GM19023 (cell line): ENCODE measurements around the gene RASA2.
"Not testable (repeated sequence)": the region's sequence is repeated elsewhere in the genome, so short reads cannot be mapped to it uniquely, and the experiment has no call there.

ENCODE experiments used
- ATAC-seq: cut with Tn5 transposase; IDR thresholded peaks from one replicate; pipeline ENCODE4 v1.9.1; 2021; ENCODE audit warnings: mild to moderate bottlenecking, moderate library complexity; ENCODE audit not compliant: unreplicated experiment

Gene RASA2

DNA sequence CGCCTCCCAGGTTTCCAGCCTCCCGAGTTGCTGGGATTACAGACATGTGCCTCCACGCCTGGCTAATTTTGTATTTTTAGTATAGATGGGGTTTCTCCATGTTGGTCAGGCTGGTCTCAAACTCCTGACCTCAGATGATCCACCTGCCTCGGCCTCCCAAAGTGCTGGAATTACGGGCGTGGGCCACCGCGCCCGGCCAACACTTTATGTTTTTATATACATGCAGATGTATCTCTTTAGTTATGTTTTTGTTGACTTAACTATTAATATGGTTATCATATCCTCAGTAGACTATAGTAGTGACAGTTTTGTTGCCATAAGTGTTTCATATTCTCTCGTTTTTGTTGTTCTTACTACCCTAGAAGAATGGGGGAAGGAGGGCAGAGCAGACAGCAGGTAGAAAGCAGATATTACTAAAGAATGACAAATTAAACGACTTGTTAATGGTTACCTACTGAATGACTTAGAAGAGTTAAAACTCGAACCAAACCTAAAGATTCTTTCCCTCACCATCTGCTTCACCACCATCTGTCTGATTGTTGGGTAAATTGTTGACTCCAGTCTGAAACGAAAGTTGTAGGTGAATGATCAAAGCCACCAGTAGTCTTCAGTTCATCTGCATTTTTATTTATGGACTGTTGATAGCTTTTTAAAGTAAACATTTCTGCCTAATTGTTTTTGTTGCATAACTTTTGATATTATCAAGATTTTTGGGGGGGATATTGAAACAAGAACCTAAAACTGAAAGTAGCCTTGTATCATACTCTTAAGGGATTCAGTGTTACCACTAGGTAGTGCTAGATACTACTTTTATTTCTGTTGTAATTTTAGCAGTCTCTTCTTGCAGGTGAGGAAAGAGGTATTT, 89.3 kb downstream of the RASA2 start:
- ATAC-seq, result no peak

- ATAC-seq, result no peak
Observed at GRCh38 chr3:141576744-141577052, 89.9 kb downstream of the RASA2 start.

DNA sequence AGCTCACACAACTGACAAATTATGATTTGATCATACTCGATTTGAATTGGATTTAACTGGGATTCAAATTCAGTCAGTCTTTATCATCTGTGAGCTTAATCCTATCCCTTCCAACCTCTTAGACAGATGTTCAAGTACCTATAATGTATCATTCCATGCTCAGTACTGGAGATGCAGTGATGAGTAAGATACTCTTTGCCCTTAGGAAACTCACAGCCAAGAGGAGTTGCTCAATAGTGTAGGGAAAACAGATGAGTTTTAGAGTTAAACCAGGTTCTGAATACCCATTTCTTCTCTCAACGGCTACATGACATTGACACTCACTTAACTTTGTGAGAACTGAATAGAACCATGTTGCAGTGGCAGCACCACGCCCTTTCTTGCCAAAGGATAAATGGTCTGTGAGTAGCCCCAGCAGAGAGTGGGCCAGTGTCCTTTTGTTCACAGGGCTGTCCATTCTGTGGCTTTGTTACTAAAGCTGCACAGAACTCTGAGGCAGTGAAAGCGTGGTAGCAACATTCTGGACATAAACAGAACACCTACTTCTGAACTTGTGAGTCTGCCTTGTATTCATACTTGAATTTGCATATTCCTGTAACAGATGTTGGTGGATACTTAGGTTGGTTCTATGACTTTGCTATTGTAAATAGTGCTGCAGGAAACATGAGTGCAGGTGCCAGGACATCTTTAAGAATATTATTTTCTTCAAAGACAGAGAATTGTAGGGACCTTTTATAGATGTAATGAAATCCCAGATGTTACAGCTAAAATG, 91.6 kb downstream of the RASA2 start:
- no peak for ATAC-seq

GRCh38 chr3:141594357-141594756, 107.5 kb downstream of the RASA2 start:
- no peak for ATAC-seq

GRCh38 chr3:141597931-141598330, 111.1 kb downstream of the RASA2 start:
- no peak for ATAC-seq

GRCh38 chr3:141600331-141600730, 113.5 kb downstream of the RASA2 start:
- no peak for ATAC-seq

GRCh38 chr3:141602706-141603105, 115.9 kb downstream of the RASA2 start:
- no peak for ATAC-seq

- ATAC-seq, result no peak
Observed at GRCh38 chr3:141603473-141604035, 116.7 kb downstream of the RASA2 start.

DNA sequence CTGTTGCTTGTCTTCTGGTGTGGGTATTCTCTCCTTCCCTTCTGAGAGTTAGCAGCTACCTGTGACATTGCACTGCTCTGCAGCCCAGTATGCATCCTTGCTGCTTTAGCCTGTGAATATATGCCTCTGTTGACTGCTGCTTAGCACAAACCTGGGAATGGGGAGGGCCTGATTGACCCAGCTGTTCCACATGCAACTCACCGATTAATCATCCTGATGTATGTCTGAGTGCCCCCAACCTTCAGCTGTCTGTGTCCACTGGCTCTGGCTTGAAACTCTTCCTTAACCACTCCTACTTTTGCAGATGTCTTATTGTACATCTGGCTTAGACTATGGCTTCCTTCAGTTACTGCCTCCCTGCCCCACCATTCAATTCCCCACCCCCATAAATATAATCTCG, 119.1 kb downstream of the RASA2 start:
- ATAC-seq, result no peak

DNA sequence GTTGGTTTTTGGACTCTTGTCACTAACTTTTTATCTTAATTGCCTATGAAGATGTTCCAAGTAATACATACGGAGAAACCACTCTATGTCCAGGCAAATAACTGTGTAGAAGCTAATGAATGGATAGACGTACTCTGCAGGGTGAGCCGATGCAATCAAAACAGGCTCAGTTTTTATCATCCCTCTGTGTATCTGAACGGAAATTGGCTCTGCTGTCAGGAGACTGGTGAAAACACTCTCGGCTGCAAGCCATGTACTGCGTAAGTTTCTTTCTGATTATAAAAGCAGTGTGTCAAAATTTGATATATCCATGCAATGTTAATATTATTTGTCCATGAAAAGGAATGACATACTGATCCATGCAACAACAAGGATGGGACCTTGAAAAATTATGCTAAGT, 121.6 kb downstream of the RASA2 start:
- no peak for ATAC-seq

DNA sequence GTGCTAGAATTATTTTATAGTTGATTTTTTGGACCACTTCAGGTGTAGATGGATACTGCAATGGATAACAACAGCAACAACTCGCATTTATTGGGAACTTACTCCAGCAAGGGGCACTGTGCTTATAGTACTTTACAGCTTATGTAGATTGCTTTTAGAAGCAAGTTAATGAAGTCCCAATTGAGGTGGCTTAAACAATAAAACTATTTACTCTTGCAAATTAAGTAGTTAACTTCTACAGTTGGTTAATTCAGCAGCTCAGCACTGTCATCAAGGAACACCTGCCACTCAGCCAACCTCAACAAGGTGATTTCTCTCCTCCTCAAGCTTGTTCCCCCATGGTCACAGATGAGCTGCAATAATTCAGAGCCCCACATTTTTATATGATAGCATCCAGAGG, 124.1 kb downstream of the RASA2 start:
- ATAC-seq, result no peak

GRCh38 chr3:141618103-141618910, 131.5 kb downstream of the RASA2 start:
- no peak for ATAC-seq

DNA sequence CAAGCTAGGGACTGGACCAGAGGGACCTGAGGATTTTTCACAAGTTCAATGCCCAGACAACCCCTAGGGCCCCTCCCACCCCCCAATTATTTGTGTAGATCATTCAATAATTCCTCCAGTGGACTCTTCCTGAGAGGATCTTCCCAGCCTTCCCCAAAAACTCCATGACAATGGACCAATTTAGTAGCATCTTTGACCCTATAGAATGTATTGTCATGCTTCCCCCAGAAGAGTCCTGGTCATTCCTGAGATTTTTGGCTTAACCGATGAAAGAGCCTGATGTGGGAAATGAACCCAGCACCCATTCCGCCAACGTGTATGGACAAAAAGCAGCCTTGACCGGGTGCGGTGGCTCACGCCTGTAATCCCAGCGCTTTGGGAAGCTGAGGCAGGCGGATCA, 132.1 kb downstream of the RASA2 start:
- no peak for ATAC-seq

DNA sequence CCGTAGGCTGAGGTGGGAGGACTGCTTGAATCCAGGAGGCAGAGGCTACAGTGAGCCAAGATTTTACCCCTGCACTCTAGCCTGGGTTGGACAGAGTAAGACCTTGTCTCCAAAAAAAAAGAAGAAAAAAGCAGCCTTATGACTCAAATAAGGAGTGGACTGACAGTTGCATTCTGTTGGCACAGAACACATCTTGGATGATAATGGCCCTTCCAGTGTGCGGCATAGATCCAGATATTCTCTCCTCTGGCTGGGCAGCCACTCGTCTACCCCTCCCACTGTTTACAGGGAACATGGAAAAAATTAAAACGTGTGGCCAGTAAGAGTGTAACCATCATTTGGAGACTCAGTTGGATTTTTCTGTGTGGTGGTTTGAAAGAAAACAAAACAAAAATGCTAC, 132.6 kb downstream of the RASA2 start:
- ATAC-seq, result no peak

- no peak for ATAC-seq
Observed at GRCh38 chr3:141623691-141624090, 136.9 kb downstream of the RASA2 start.

GRCh38 chr3:141625506-141625905, 138.7 kb downstream of the RASA2 start:
- no peak for ATAC-seq

DNA sequence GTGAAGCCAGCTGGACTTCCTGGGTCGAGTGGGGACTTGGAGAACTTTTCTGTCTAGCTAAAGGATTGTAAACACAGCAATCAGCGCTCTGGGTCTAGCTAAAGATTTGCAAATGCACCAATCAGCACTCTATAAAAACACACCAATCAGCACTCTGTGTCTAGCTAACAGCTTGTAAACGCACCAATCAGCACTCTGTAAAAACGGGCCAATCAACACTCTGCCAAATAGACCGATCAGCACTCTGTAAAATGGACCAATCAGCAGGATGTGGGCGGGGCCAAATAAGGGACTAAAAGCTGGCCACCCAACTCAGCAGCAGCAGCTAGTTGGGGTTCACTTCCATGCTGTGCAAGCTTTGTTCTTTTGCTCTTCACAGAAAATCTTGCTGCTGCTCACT, 141.5 kb downstream of the RASA2 start:
- not testable (repeated sequence) for ATAC-seq

DNA sequence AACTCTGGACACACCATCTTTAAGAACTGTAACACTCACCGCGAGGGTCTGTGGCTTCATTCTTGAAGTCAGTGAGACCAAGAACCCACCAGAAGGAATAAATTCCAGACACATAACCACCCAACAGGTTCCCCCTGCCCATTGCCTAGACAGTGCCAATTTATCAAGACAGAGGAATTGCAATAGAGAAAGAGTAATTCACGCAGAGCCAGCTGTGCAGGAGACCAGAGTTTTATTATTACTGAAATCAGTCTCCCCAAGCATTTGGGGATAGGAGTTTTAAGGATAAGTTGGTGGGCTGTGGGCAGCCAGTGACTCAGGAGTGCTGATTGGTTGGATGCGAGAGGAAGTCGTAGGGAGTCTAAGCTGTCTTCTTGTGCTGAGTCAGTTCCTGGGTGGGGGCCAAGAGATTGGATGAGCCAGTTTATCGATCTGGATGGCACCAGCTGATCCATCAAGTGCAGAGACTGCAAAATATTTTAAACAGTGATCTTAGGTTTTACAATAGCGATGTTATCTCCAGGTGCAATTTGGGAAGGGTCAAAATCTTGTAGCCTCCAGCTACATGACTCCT, 142.1 kb downstream of the RASA2 start:
- not testable (repeated sequence) for ATAC-seq

- no peak for ATAC-seq
Observed at GRCh38 chr3:141629976-141630375, 143.1 kb downstream of the RASA2 start.

DNA sequence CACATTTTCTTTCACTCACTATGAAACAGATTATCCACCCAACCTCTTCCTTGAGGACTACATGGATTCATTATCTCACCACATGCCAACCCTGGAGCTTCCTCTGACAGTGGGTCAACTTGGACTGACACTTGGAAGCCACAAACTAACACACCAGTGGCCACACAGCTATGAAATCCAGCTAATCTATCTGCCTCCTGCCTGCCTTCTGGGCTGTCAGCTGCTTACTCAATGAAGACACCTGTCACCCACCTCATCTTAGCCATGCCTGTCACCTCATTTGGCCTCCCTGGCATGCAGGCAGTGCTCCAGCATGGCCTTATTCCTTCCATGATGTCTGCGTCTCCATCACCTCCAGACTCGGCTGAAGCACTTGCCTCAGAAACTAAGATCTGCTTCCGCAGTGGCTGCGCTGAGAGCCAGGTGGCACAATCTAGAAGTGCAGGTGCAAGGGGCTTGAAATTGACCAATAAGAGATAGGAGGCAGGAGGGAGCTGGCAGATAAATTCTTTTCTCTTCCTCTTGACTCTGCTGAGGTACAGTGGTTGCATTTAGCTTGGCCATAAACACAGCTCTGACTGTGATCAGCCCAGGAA, 146.1 kb downstream of the RASA2 start:
- ATAC-seq, result no peak
